Activated CD8-positive, alpha-beta memory T cell treated with anti-CD3 and anti-CD28 coated beads for 36 hours (primary cell): Measurements from ENCODE around the gene REV1. TPM values are rescaled to one million over a fixed set of nuclear protein-coding genes. Genes with fewer than 3 reads are reported as not detected.
"Not testable (repeated sequence)": the region's sequence is repeated elsewhere in the genome, so short reads cannot be mapped to it uniquely, and the experiment has no call there.

Experiments
- CTCF ChIA-PET: fragments of 350-600 bp; sonication (Branson Sonifier 250); formaldehyde crosslinking; loops from one replicate; lab custom pipeline; 2021; ENCODE audit warnings: antibody characterized with exemption; lab: Charles Lee
- POLR2A ChIA-PET: fragments of 350-600 bp; sonication (Branson Sonifier 250); formaldehyde crosslinking; loops from one replicate; lab custom pipeline; 2021; ENCODE audit warnings: antibody characterized with exemption; lab: Charles Lee
- total RNA-seq, 2 experiments: library from RNA; stranded (reverse); gene quantifications; one replicate each; pipeline ENCODE4 v1.2.3, GENCODE V29; 2021

The REV1 gene
- total RNA-seq, 2 experiments from 2014 or later, result 31.1 to 31.5 TPM

DNA sequence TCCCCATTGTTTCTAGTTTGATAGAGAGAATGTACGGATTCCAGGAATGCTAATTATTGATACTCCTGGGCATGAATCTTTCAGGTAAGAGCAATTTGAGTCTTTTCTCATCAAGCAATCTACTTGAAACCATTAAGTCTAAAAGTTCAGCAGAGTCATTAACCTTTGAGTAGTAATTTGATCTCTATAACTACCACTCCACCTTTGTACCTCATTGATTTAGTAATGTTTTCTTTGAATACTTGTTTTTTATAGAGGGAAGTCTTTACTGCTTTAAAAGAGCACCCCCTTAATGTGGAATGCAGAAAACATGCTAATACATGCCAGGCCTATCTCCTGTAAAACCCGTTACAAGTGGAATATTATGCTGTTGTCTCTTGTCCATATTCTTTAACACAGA lies 107.7 kb downstream of the REV1 start:
- CTCF ChIA-PET, result no interaction called here
- POLR2A ChIA-PET, result no interaction called here

DNA sequence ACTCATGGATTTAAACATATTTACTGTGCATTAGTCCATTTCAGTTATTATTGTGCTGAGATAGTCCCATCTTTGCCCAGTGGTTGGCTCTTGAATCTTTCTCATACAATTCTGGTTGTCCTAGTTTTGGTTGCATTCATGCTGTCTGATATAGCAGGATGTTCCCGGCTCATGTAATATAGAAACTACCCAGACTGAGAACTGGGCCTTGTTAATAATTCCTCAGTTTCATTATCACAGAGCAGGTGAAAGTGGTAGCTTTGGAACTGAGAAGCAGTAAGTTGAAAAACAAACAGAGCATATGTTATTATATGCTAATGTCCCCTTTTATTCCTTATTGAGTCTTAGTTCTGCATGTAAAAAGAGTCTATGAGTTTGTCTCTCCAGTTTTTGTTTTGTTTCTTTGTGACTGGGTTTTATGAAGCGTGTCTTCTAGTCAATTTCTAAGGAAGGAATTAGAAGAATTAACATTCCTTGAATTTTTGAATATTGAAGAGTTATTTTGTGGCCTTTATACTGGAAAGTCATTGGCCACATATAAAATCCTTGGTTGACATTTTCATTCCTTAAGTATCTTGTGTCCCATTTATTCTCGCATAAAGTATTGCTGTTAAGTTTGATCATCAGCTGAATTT lies 109.3 kb downstream of the REV1 start:
- POLR2A ChIA-PET, result no interaction called here

GRCh38 chr2:99377879-99378278 lies 111.9 kb downstream of the REV1 start:
- ChIA-PET CTCF (no interaction called here), POLR2A (no interaction called here)

More for the DNA sequence above, 109.3 kb downstream of the REV1 start:
- CTCF ChIA-PET, result no interaction called here

- POLR2A ChIA-PET, result no interaction called here
- CTCF ChIA-PET, result no interaction called here
Measured at GRCh38 chr2:99376254-99376864, 113.5 kb downstream of the REV1 start.

DNA sequence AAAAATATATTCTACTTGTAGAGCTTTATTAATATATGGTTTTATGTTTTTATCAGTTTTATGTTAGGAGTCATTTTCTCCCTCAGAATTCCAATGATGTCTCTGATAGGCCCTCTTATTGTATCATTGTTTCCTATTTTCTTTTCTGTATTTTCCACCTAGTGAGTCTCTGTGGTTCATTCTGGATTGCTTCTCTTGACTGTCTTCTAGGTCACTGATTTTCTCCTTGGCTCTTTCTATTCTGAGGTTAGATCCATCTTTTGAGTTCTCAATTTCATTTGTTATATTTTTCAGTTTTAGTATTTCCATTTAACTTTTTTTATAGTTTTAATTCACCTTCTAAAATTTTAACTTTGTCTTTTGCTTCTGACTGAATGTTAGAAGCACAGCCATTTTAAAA lies 115.1 kb downstream of the REV1 start:
- POLR2A ChIA-PET, result no interaction called here
- CTCF ChIA-PET, result no interaction called here

- CTCF ChIA-PET, result no interaction called here
- POLR2A ChIA-PET, result no interaction called here
Measured at GRCh38 chr2:99373144-99373543, 116.7 kb downstream of the REV1 start.

DNA sequence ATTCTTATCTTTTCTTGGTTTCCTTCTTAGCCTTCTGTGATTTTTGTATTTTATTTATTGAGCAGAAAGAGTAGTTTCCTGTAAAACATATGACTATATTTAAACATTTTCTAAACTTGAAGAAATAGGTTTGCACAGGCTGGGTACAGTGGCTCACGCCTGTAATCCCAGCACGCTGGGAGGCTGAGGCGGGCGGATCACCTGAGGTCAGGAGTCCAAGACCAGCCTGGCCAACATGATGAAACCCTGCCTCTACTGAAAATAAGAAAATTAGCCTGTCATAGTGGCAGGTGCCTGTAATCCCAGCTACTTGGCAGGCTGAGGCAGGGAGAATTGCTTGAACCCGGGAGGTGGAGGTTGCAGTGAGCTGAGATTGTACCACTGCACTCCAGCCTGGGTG lies 121.0 kb downstream of the REV1 start:
- POLR2A ChIA-PET, CTCF ChIA-PET: not testable (repeated sequence)

- ChIA-PET CTCF (no interaction called here), POLR2A (interaction anchor here (0.7 kb wide), 1 partner anchor 116 kb away, joined by 8 read pairs; no protein-coding TSS in a partner anchor)
Measured at GRCh38 chr2:99365661-99366060, 124.2 kb downstream of the REV1 start.

GRCh38 chr2:99356853-99357252 lies 133.0 kb downstream of the REV1 start:
- CTCF ChIA-PET, result no interaction called here
- POLR2A ChIA-PET, result no interaction called here

DNA sequence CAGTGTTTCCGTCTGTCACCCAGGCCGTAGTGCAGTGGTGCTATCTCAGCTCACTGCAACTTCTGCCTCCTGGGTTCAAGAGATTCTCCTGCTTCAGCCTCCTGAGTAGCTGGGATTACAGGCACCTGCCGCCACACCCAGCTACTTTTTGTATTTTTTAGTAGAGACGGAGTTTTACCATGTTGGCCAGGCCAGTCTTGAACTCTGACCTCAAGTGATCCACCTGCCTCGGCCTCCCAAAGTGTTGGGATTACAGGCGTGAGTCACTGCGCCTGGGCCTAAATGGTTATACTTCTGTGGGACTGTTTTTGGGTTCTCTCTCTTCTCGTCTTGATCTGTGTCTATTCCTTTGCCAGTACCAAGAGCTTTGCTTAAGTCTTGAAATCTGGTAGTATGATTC lies 135.0 kb downstream of the REV1 start:
- POLR2A ChIA-PET, result not testable (repeated sequence)
- CTCF ChIA-PET, result interaction anchor here (0.6 kb wide), 1 partner anchor 127 kb away, joined by 3 read pairs; no protein-coding TSS in a partner anchor

DNA sequence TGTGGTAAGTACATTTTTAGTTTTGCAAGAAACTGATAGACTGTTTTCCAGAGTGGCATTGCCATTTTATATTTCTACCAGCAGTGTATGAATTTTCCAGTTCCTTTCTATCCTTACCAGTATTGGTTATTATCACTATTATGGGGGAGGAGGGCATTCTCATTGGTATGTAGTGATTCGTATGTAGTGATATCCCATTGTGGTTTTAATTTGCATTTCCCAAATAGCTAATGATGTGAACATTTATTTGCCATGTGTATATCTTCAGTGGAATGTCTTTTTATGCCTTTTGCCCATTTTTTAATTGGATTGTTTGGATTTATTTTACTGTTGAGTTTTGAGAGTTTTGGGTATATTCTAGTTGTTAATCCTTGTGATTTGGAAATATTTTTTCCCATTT lies 135.7 kb downstream of the REV1 start:
- POLR2A ChIA-PET, result no interaction called here
- CTCF ChIA-PET, result no interaction called here

Other genes with a start within 250 kb of the REV1 start
- not detected for gene LYG2, start 234.4 kb downstream of the REV1 start, total RNA-seq
- gene LYG1, start 188.8 kb downstream of the REV1 start, total RNA-seq, result under 1 TPM; 0.78 to 0.86 TPM
- gene TXNDC9, start 153.7 kb downstream of the REV1 start, total RNA-seq, result 10 to 100 TPM; 32.0 to 32.4 TPM
- gene EIF5B, start 152.6 kb downstream of the REV1 start, total RNA-seq, result 10 to 100 TPM; 94.3 to 96.3 TPM